Kidney epithelial cell (primary cell): ENCODE data around the gene ENOX2. TPM values are rescaled to one million over a fixed set of nuclear protein-coding genes. Genes with fewer than 3 reads are reported as not detected.

ENCODE experiments used
- DNase-seq: peaks from one replicate; pipeline ENCODE4 v3.0.0-alpha.2; 2010; ENCODE audit warnings: low read depth
- H3K27me3 ChIP-seq: 2 replicates; pipeline ENCODE4 v1.6.0; 2011; ENCODE audit warnings: low read length; ENCODE audit not compliant: control insufficient read depth, insufficient read depth
- H3K36me3 ChIP-seq: 2 replicates; pipeline ENCODE4 v1.5.1; 2011; ENCODE audit warnings: low read length; ENCODE audit not compliant: control insufficient read depth, insufficient read depth
- H3K4me3 ChIP-seq: 2 replicates; pipeline ENCODE4 v1.5.1; 2011; ENCODE audit warnings: low read depth, mild to moderate bottlenecking, control low read depth, low read length
- total RNA-seq: library from RNA; depleted of rRNA; stranded (reverse); fragments of >200 nt; gene quantifications from 2 replicates; pipeline ENCODE4 v1.2.3, GENCODE V29; 2015
- TF ChIP-seq, protein P1 (sequence below): IDR thresholded peaks from 2 replicates; pipeline ENCODE4 v1.5.1; 2011; ENCODE audit warnings: mild to moderate bottlenecking, moderate library complexity, low read length, control low read depth, inconsistent platforms; ENCODE audit not compliant: insufficient read depth, poor library complexity, severe bottlenecking

ENOX2 gene
- total RNA-seq, 1 donor from 2014 or later = 15.1 TPM

DNA sequence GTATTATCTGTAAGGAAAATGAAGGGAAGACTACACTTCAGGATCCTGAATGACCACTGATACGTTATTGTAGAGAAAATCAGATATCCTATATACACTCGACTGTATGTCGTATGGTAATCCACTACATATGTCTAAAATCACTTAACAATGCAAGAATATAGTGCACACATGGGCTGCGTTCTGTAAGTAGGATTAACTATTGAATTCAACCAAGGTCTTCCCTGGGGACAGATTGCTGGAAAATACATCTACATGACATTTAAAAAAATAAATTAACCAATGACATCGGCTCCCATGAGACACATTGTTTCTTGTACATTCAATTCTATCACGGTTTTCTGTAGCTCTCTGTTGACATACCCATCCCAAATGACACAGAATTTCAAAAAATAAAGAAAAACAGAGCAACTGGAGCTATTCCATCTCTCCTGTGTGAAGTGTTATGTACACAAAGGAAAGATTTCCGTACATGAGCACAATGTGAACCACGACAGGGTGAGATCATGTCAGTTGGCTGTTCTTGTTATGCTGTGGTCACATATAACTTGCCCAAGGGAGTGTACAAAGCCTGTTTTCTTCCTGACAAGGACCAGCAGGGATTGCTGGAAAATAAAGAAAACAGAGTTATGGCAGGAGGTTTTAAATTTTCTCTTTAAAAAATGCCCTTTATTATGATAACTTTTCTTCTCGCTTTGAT lies 6.1 kb downstream of the ENOX2 start:
- DNase-seq = no peak
- H3K27me3 ChIP-seq = no peaks in the 10 kb centered on the region
- no peak overlapping the region for H3K4me3 ChIP-seq
- no peaks in the 10 kb centered on the region for H3K36me3 ChIP-seq
- TF ChIP-seq, protein P1, sequence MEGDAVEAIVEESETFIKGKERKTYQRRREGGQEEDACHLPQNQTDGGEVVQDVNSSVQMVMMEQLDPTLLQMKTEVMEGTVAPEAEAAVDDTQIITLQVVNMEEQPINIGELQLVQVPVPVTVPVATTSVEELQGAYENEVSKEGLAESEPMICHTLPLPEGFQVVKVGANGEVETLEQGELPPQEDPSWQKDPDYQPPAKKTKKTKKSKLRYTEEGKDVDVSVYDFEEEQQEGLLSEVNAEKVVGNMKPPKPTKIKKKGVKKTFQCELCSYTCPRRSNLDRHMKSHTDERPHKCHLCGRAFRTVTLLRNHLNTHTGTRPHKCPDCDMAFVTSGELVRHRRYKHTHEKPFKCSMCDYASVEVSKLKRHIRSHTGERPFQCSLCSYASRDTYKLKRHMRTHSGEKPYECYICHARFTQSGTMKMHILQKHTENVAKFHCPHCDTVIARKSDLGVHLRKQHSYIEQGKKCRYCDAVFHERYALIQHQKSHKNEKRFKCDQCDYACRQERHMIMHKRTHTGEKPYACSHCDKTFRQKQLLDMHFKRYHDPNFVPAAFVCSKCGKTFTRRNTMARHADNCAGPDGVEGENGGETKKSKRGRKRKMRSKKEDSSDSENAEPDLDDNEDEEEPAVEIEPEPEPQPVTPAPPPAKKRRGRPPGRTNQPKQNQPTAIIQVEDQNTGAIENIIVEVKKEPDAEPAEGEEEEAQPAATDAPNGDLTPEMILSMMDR = no peak

DNA sequence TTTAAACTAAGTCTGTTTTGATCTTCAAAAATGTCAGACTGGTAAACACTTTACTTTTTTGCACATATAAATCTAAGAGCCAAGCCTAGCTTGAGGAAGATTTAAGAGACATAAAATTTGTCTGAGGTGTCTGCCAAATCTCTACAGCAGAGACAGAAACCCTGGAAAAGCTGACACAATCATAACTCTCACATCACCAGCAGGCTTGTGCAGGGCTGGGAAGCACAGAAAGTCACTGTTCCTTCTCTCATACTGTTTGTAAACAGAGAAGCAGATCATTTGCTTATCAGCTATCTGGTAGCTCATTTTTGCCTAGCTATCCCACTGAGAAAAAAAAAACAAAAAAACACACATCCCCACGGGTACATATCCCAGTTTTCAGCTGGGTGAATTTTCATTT lies 7.0 kb downstream of the ENOX2 start:
- no peak overlapping the region for H3K4me3 ChIP-seq
- TF ChIP-seq, protein P1 = no peak
- no peaks in the 10 kb centered on the region for H3K27me3 ChIP-seq
- H3K36me3 ChIP-seq = no peaks in the 10 kb centered on the region
- DNase-seq = no peak

DNA sequence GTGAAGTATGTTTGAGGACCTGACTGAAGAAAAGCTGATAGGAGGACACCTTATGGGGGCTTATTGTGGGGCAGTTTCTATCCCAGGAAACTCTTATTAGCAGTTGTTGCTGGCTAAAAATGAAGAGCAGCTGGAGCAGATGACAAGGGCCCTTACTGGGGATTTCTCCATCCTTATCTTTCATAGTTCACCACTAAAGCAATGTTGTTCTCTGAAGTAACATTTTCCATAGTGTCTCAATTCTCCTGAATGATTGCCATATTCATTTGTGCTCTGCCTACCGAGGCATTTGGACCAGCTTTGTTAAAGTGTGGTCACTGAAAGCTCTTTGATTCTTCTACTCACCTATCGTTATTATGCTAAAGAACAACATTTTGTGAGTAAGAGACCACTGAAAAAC lies 7.7 kb downstream of the ENOX2 start:
- Histone ChIP-seq H3K4me3 (no peak overlapping the region), H3K36me3 (no peaks in the 10 kb centered on the region), H3K27me3 (no peaks in the 10 kb centered on the region)
- no peak for DNase-seq
- TF ChIP-seq, protein P1 = no peak

DNA sequence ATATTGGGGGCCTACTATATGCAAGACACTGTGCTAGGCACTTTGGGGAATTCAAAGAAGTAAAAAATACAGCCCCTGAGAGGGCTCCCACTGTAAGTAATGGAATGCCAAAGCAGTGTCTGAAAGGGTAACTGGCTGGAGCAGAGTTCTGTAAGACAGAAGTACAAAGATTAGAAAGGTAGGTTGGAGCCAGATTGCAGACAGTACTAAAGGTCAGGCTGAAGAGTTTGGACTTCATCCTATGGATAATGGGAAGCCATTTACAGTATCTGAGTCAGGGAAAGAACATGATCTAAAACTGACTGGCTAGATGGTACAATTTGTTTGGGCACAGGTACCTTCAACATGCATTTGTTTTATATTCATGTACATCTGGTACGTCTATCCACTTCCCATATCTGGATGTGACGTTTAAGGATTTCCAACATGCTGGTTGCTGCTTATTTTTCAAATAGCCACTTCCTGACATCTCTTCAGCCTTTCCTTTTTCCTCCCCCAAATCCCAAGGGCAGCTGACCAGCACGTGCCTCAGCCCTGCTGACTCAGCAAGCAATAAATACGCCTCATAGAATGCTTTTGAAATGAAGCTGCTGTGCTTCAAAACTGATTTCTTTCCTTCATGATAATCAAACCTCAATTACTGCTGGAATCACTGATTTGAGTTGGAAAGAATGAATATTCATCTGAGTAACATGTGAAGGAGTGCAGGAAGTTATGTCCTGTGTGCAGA lies 9.5 kb downstream of the ENOX2 start:
- no peak for DNase-seq
- no peaks in the 10 kb centered on the region for H3K36me3 ChIP-seq
- TF ChIP-seq, protein P1 = no peak
- no peak overlapping the region for H3K4me3 ChIP-seq
- no peaks in the 10 kb centered on the region for H3K27me3 ChIP-seq

DNA sequence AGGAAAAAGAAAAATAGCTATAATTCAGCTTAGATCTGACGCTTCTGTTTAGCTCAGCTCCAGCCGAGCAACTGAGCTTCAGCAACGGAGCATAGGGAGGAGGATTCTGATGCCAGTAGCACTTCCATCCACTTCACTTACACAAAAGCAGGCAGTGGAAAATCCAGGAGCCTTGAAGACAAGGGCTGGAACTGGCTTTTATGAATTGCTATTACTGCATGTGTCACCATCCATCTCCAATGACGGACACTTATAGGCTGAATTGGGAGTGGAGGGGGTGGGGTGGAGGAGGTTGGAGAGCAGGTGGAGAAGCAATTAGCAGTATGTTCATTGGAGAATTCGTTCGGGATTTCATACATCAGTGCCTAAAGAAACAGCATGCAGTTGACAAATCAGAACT lies 15.6 kb downstream of the ENOX2 start:
- Histone ChIP-seq H3K36me3 (no peaks in the 10 kb centered on the region), H3K4me3 (peak overlapping the region; percentile 3), H3K27me3 (no peaks in the 10 kb centered on the region)
- no peak for DNase-seq
- TF ChIP-seq, protein P1 = no peak
